Smooth muscle cell (in vitro differentiated cells): Measurements from ENCODE around the gene FKBP3. TPM values are rescaled to one million over a fixed set of nuclear protein-coding genes. Genes with fewer than 3 reads are reported as not detected.

ENCODE experiments used
- DNase-seq: peaks from one replicate; lab custom pipeline; 2025; ENCODE audit not compliant: unreplicated experiment; lab: John Stamatoyannopoulos, UW
- H2AFZ ChIP-seq: fragments of 200-600 bp; sonication (generic); 2 replicates; pipeline ENCODE4 v1.6.0; 2016; ENCODE audit warnings: antibody characterized with exemption, low read depth, mild to moderate bottlenecking
- H3F3A ChIP-seq: fragments of 200-600 bp; sonication (generic); 2 replicates; pipeline ENCODE4 v1.6.0; 2017; ENCODE audit warnings: antibody characterized with exemption, low read depth
- H3K27ac ChIP-seq: fragments of 200-600 bp; sonication (generic); 2 replicates; pipeline ENCODE4 v1.5.1; 2016; ENCODE audit warnings: low read depth, mild to moderate bottlenecking
- H3K27me3 ChIP-seq: fragments of 200-600 bp; sonication (generic); 2 replicates; pipeline ENCODE4 v1.6.1; 2016; ENCODE audit warnings: low read depth, mild to moderate bottlenecking
- H3K36me3 ChIP-seq: fragments of 200-600 bp; sonication (generic); 2 replicates; pipeline ENCODE4 v1.5.1; 2016; ENCODE audit warnings: low read depth
- H3K4me1 ChIP-seq: fragments of 200-600 bp; sonication (generic); 2 replicates; pipeline ENCODE4 v1.5.1; 2016; ENCODE audit warnings: low read depth
- H3K4me2 ChIP-seq: fragments of 200-600 bp; sonication (generic); 2 replicates; pipeline ENCODE4 v1.6.0; 2016; ENCODE audit warnings: mild to moderate bottlenecking
- H3K4me3 ChIP-seq: fragments of 200-600 bp; sonication (generic); 2 replicates; pipeline ENCODE4 v1.5.1; 2016; ENCODE audit warnings: mild to moderate bottlenecking
- H3K79me2 ChIP-seq: fragments of 200-600 bp; sonication (generic); 2 replicates; pipeline ENCODE4 v1.6.0; 2016; ENCODE audit warnings: low read depth, mild to moderate bottlenecking
- H3K9ac ChIP-seq: fragments of 200-600 bp; sonication (generic); 2 replicates; pipeline ENCODE4 v1.6.0; 2016; ENCODE audit warnings: low read depth
- H3K9me3 ChIP-seq: fragments of 200-600 bp; sonication (generic); replicated peaks from 2 replicates; pipeline ENCODE4 v1.5.1; 2016; ENCODE audit warnings: low read depth
- H4K20me1 ChIP-seq: fragments of 200-600 bp; sonication (generic); 2 replicates; pipeline ENCODE4 v1.6.0; 2016; ENCODE audit warnings: low read depth
- CTCF ChIP-seq: fragments of 200-600 bp; sonication (generic); IDR thresholded peaks from 2 replicates; pipeline ENCODE4 v1.5.1; 2017; ENCODE audit warnings: borderline replicate concordance, mild to moderate bottlenecking, antibody characterized with exemption; ENCODE audit not compliant: insufficient read depth, poor library complexity, severe bottlenecking
- WGBS: methylation state at CpG from one replicate; pipeline ENCODE4 v1.1.7; 2016; ENCODE audit warnings: low lambda C conversion rate; 5-methylcytosine and 5-hydroxymethylcytosine counted together
- polyA plus RNA-seq: library from polyadenylated mRNA; unstranded; fragments of >200 nt; fragmentation: Nextera tagmentation; extraction: Ambion mirVana; gene quantifications from 2 replicates; pipeline ENCODE4 v1.2.1, GENCODE V29; 2016
- small RNA-seq: library from RNA; depleted of rRNA; stranded (forward); fragments of <200 nt; gene quantifications from one replicate; pipeline ENCODE3, GENCODE V24; 2014
- total RNA-seq: library from RNA; depleted of rRNA; stranded (reverse); fragments of >200 nt; gene quantifications from 2 replicates; pipeline ENCODE4 v1.2.3, GENCODE V29; 2014

Gene FKBP3
- total and polyA plus RNA-seq, 2 experiments from 2014 or later: 43.9 to 123 TPM

GRCh38 chr14:45066667-45067066 is 67.6 kb downstream of the FKBP3 start:
- H2AFZ ChIP-seq: no peak overlapping the region
- no peak overlapping the region for H3K27ac ChIP-seq
- H3K4me3 ChIP-seq: no peak overlapping the region
- TF ChIP-seq CTCF: no peak
- H3K4me1 ChIP-seq: no peaks in the 10 kb centered on the region
- no peak overlapping the region for H3K9ac ChIP-seq
- H3K27me3 ChIP-seq: no peaks in the 10 kb centered on the region
- H3K36me3 ChIP-seq: peaks cover 7% of the 10 kb centered on the region
- peaks cover 19% of the 10 kb centered on the region for H4K20me1 ChIP-seq
- peaks cover 5% of the 10 kb centered on the region for H3F3A ChIP-seq
- DNase-seq: no peak
- H3K79me2 ChIP-seq: peaks cover 13% of the 10 kb centered on the region
- no peak overlapping the region for H3K4me2 ChIP-seq
- H3K9me3 ChIP-seq: no peaks in the 10 kb centered on the region
- WGBS: 94% methylated on average over 3 of the region's 3 CpGs

GRCh38 chr14:45065956-45066355 is 68.3 kb downstream of the FKBP3 start:
- H3K9me3 ChIP-seq: no peaks in the 10 kb centered on the region
- DNase-seq: no peak
- no peaks in the 10 kb centered on the region for H3K4me1 ChIP-seq
- H3K4me3 ChIP-seq: no peak overlapping the region
- peaks cover 21% of the 10 kb centered on the region for H4K20me1 ChIP-seq
- H3K36me3 ChIP-seq: peaks cover 7% of the 10 kb centered on the region
- H3K4me2 ChIP-seq: peak overlapping the region; percentile 36
- H3F3A ChIP-seq: peaks cover 5% of the 10 kb centered on the region
- 25% methylated on average over 2 of the region's 2 CpGs for WGBS
- peaks cover 15% of the 10 kb centered on the region for H3K79me2 ChIP-seq
- no peak overlapping the region for H3K27ac ChIP-seq
- H3K9ac ChIP-seq: no peak overlapping the region
- H2AFZ ChIP-seq: no peak overlapping the region
- H3K27me3 ChIP-seq: no peaks in the 10 kb centered on the region
- TF ChIP-seq CTCF: no peak

Small RNA genes lying within 50 kb of the gene (small RNA-seq; reads per million reads assigned to genes)
- not detected for gene RF00151
- gene SNORD127: 6,786 reads per million, percentile 100 among the genes with 10 or more reads in this experiment

Other genes starting within 250 kb of the FKBP3 start
- gene KLHL28, start 172.5 kb downstream of the FKBP3 start, total RNA-seq: 20.1 and 21.3 TPM in 2 replicates
- gene KLHL28, start 172.5 kb downstream of the FKBP3 start, polyA plus RNA-seq: 8.4 and 10.5 TPM in 2 replicates
- gene TOGARAM1, start 172.3 kb downstream of the FKBP3 start, total RNA-seq: 22.8 and 30.2 TPM in 2 replicates
- gene TOGARAM1, start 172.3 kb downstream of the FKBP3 start, polyA plus RNA-seq: 7.3 and 9.8 TPM in 2 replicates
- 28.0 and 35.5 TPM in 2 replicates for gene PRPF39, start 50.4 kb downstream of the FKBP3 start, total RNA-seq
- 12.7 and 18.9 TPM in 2 replicates for gene PRPF39, start 50.4 kb downstream of the FKBP3 start, polyA plus RNA-seq
- gene FANCM, start 1.4 kb upstream of the FKBP3 start, total RNA-seq: 4.3 and 5.5 TPM in 2 replicates
- gene FANCM, start 1.4 kb upstream of the FKBP3 start, polyA plus RNA-seq: 1.1 and 1.7 TPM in 2 replicates
- gene MIS18BP1, start 118.7 kb upstream of the FKBP3 start, total RNA-seq: 15.4 and 21.9 TPM in 2 replicates
- 8.9 and 10.5 TPM in 2 replicates for gene MIS18BP1, start 118.7 kb upstream of the FKBP3 start, polyA plus RNA-seq